ENCODE data around the gene HTR3E.

- TF ChIP-seq CTCF (IDR thresholded peaks at IDR 0.05) (no peak), FOSL2 (IDR thresholded peaks at IDR 0.05) (no peak), FOSL2 (CRISPR knock-in tag; IDR thresholded peaks at IDR 0.05) (no peak), POLR2A (IDR thresholded peaks at IDR 0.05; ENCODE audit: low read length) (no peak), RAD21 (conservative IDR thresholded peaks at IDR 0.05 in 1 of 2, IDR thresholded peaks at IDR 0.05 in 1 of 2) (no peak), HMGXB4 (CRISPR knock-in tag; IDR thresholded peaks at IDR 0.05; ENCODE audit: borderline replicate concordance) (no peak), JUNB (IDR thresholded peaks at IDR 0.05) (no peak)
Measured at GRCh38 chr3:184059424-184059823, 37.4 kb upstream of the HTR3E start.
